Activated naive CD8-positive, alpha-beta T cell (primary cell): ENCODE data around the gene ACVR1.

Source experiments
- H3K27ac Mint-ChIP-seq: one replicate; pipeline ENCODE4 v1.8.0; 2021; ENCODE audit warnings: mixed read lengths
- H3K27me3 Mint-ChIP-seq: one replicate; pipeline ENCODE4 v1.8.0; 2021; ENCODE audit warnings: mixed read lengths
- H3K36me3 Mint-ChIP-seq: one replicate; pipeline ENCODE4 v1.8.0; 2021; ENCODE audit warnings: mixed read lengths
- H3K4me1 Mint-ChIP-seq: one replicate; pipeline ENCODE4 v1.8.0; 2021; ENCODE audit warnings: low read depth, mixed read lengths
- H3K4me3 Mint-ChIP-seq: one replicate; pipeline ENCODE4 v1.8.0; 2021; ENCODE audit warnings: mild to moderate bottlenecking, mixed read lengths
- H3K9me3 Mint-ChIP-seq: one replicate; pipeline ENCODE4 v1.8.0; 2021; ENCODE audit warnings: low read depth, mixed read lengths

Gene ACVR1

GRCh38 chr2:157788201-157788600 lies 87.9 kb downstream of the ACVR1 start:
- Mint-ChIP-seq H3K27ac (no peak overlapping the region), H3K4me3 (no peak overlapping the region), H3K36me3 (peaks cover 4% of the 10 kb centered on the region), H3K27me3 (no peaks in the 10 kb centered on the region), H3K9me3 (no peaks in the 10 kb centered on the region), H3K4me1 (peaks cover 32% of the 10 kb centered on the region)

GRCh38 chr2:157787364-157787938 lies 88.7 kb downstream of the ACVR1 start:
- Mint-ChIP-seq H3K4me3 (no peak overlapping the region), H3K36me3 (peaks cover 4% of the 10 kb centered on the region), H3K27me3 (no peaks in the 10 kb centered on the region), H3K27ac (no peak overlapping the region), H3K4me1 (peaks cover 34% of the 10 kb centered on the region), H3K9me3 (no peaks in the 10 kb centered on the region)

DNA sequence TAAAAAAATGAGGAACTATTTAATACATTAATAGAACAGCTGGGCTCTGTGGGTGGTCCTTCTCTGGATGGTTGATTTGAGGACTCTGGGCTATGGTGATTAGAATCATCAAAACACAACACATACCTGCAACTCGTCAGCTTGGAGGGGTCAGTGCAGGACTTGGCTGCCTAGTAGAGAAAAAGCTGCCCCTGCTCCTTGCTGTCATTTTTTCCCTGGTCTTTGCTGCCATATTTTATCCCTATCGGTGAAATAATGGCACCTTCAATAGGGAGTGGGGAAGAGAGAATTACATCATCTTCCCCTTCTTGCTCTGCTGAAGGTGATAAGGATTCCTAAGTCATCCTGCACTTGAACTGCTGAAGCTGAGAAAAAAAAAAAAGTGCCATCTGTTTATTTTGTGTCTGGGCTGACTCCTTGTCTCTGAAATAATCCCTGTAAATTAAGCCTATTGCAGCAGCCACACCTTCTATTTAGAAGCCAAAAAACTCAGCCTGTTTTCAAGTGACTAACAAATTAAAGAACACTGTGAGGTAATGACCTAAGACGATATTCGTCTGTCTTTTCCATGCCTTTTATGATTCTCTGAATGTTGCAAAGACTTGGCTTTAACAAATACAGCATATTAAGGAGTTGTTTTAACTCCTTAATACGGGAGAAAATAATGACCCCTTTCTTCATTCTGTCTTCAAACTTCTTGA lies 89.3 kb downstream of the ACVR1 start:
- Mint-ChIP-seq H3K4me3 (no peak overlapping the region), H3K4me1 (peaks cover 40% of the 10 kb centered on the region), H3K36me3 (peaks cover 6% of the 10 kb centered on the region), H3K9me3 (no peaks in the 10 kb centered on the region), H3K27ac (no peak overlapping the region), H3K27me3 (no peaks in the 10 kb centered on the region)

- peaks cover 46% of the 10 kb centered on the region for H3K4me1 Mint-ChIP-seq
- no peaks in the 10 kb centered on the region for H3K9me3 Mint-ChIP-seq
- H3K27ac Mint-ChIP-seq = peak overlapping the region; percentile 13
- H3K27me3 Mint-ChIP-seq = no peaks in the 10 kb centered on the region
- H3K36me3 Mint-ChIP-seq = peaks cover 6% of the 10 kb centered on the region
- no peak overlapping the region for H3K4me3 Mint-ChIP-seq
Measured at GRCh38 chr2:157785866-157786662, 90.1 kb downstream of the ACVR1 start.

DNA sequence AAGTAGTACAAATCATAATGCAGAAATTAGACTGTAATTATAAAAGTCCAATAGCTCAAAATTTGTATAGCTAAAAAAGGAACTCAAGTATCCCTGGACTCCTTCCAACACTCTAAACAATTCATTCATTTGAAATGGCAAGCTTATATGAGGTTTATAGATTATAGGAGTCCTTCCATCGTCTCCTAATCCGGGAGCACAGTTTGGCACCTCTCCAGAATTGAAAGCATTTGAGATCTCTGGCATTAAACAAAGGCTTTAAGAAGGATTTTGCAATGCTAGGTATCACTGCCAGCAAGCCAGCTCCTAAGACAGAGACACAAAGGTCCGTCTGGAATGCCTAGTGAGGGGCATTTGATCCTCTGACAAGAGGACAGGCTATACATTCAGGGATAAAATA lies 90.9 kb downstream of the ACVR1 start:
- Mint-ChIP-seq H3K27me3 (no peaks in the 10 kb centered on the region), H3K36me3 (peaks cover 6% of the 10 kb centered on the region), H3K9me3 (no peaks in the 10 kb centered on the region), H3K4me3 (no peak overlapping the region), H3K27ac (no peak overlapping the region), H3K4me1 (peaks cover 46% of the 10 kb centered on the region)

DNA sequence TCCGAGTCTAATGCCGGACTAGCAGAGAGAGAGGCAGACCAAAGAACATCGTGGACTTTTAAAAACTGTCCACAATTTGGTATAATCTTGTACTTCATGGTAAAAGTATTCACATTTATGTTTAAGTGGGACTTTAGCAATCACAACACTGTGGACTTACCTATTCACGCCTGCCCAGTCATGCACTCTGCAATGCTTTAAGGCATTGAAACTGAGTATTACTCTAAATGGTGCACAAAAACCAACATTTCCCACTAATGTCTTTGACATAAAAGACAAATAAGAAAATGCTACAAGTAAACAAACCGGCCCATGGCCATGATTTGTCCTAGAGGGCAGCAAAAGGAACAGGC lies 91.3 kb downstream of the ACVR1 start:
- H3K27me3 Mint-ChIP-seq = no peaks in the 10 kb centered on the region
- peaks cover 43% of the 10 kb centered on the region for H3K4me1 Mint-ChIP-seq
- H3K36me3 Mint-ChIP-seq = peaks cover 6% of the 10 kb centered on the region
- H3K27ac Mint-ChIP-seq = no peak overlapping the region
- H3K9me3 Mint-ChIP-seq = no peaks in the 10 kb centered on the region
- no peak overlapping the region for H3K4me3 Mint-ChIP-seq

- Mint-ChIP-seq H3K36me3 (peaks cover 11% of the 10 kb centered on the region), H3K27me3 (no peaks in the 10 kb centered on the region), H3K4me3 (no peak overlapping the region), H3K27ac (peak overlapping the region; percentile 43), H3K4me1 (peaks cover 40% of the 10 kb centered on the region), H3K9me3 (no peaks in the 10 kb centered on the region)
Measured at GRCh38 chr2:157784169-157784822, 91.8 kb downstream of the ACVR1 start.

DNA sequence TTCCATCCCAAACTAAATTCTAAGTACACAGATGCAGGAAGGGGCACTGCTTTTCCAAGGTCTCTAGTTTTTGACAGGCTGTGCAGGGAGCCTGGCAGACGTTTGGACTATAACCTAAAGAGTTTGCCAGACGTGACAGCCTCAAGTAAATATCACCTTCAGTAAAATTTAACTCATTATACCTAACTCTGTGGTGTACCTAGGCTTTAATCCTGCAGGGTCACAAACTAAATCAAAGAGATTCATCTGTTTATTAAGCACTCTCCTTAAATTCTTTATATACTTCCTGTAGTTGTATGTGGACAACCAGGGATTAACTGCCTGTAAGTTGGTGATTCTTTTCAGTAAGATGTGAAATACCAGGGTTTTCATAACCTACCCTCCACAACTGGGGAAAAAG lies 92.9 kb downstream of the ACVR1 start:
- no peaks in the 10 kb centered on the region for H3K9me3 Mint-ChIP-seq
- no peaks in the 10 kb centered on the region for H3K27me3 Mint-ChIP-seq
- no peak overlapping the region for H3K4me3 Mint-ChIP-seq
- no peak overlapping the region for H3K27ac Mint-ChIP-seq
- peaks cover 14% of the 10 kb centered on the region for H3K36me3 Mint-ChIP-seq
- peaks cover 39% of the 10 kb centered on the region for H3K4me1 Mint-ChIP-seq

DNA sequence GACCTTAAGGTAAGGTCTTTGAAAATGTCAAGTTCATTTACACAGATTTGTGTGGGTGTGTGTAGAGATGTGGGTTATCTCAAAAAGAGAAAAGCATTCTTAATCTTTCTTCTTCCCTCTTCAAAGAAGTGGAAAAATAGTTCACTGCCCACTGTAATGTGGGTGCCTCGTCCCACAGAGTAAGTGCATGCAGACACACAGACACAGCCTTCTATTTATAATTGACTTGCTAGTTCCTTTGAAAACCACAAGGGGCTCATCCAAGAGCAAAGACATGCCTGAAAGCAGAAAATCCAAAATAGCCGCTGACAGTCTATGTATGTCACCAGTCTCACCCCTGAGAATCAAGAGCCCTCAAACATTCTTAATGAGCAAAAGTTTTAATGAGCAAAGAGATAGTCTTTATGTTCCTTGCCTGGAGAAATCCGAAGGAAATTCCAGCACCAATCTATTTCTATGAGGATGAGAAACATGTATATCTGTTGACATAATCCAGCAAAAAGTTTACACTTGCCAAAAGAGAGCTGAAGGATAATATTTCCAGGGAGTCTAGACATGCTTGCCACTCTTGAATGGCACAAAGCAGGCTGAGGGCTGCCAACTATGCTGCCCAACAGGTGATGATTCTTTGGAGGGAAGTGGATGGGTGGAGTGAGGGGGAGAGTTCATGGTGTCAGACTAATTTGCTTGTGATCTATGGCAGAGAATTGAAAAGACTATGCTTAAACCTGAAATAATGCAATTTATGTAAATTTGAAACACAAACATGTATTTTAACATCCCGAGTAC lies 93.9 kb downstream of the ACVR1 start:
- H3K27ac Mint-ChIP-seq = peak overlapping the region; percentile 71
- peak overlapping the region; percentile 57 for H3K4me3 Mint-ChIP-seq

GRCh38 chr2:157780211-157780610 lies 95.9 kb downstream of the ACVR1 start:
- Mint-ChIP-seq H3K9me3 (no peaks in the 10 kb centered on the region), H3K27ac (no peak overlapping the region), H3K4me1 (peaks cover 34% of the 10 kb centered on the region), H3K4me3 (no peak overlapping the region), H3K27me3 (no peaks in the 10 kb centered on the region), H3K36me3 (peaks cover 10% of the 10 kb centered on the region)

More for the DNA sequence above, 93.9 kb downstream of the ACVR1 start:
- Mint-ChIP-seq H3K4me1 (peaks cover 39% of the 10 kb centered on the region), H3K9me3 (no peaks in the 10 kb centered on the region), H3K36me3 (peaks cover 14% of the 10 kb centered on the region), H3K27me3 (no peaks in the 10 kb centered on the region)

DNA sequence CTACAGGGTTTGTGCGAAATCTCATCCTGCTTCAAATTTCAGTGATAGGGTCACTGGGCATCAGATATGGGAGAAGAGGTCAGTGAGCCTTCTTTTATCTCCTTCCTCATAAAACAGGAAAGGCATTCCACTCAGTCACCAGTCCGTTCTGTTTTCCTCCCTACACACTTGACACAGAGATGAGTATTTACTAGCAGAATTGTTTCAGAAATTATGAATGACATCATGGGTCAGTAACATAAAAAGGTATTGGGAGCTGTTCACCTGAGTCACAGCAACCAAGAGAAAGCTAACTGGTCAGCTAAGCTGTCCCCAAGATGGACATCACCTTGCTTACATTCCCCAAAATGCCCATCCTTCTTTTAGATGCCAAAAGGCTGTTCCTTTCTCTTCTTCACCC lies 96.3 kb downstream of the ACVR1 start:
- Mint-ChIP-seq H3K9me3 (no peaks in the 10 kb centered on the region), H3K36me3 (peaks cover 10% of the 10 kb centered on the region), H3K27ac (no peak overlapping the region), H3K4me3 (no peak overlapping the region), H3K27me3 (no peaks in the 10 kb centered on the region), H3K4me1 (peaks cover 32% of the 10 kb centered on the region)

DNA sequence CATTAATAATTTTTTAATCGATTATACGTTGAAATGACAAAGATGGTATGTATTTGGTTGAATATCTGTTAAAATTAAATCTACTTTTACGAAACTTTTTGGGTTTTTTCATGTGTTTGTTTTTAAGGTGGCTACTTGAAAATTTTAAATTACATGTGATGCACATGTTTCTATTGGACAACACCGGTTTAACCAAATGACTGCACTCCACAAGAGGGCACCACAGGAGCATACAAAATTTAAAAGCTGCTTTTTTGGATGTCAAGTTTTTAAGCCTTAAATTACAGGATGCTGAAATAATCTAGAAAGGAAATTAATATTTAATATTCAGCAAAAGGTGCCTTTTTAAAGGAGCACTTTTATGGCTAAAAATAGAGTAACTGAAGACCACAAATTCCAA lies 98.7 kb downstream of the ACVR1 start:
- H3K4me3 Mint-ChIP-seq = no peak overlapping the region
- H3K9me3 Mint-ChIP-seq = no peaks in the 10 kb centered on the region
- H3K4me1 Mint-ChIP-seq = peaks cover 13% of the 10 kb centered on the region
- H3K27me3 Mint-ChIP-seq = no peaks in the 10 kb centered on the region
- H3K27ac Mint-ChIP-seq = no peak overlapping the region
- H3K36me3 Mint-ChIP-seq = peaks cover 10% of the 10 kb centered on the region

DNA sequence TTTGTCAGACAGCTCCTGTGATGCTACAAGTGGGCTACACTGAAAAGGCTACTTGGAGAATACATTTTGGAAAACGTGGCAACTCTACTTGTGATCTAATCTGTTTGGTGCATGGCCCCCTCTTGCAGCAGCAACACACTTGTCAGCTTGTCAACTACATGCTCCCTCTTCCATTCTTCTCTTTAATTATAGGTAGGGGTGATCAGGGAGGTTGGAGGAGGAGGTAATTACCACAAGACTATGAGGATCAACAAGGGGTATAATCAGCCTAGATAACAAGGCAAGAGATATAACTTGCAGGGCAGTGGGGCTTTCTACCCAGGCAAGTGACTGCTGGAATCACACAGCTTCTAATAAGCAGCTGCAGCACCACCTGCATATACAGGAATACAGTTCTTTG lies 104.9 kb downstream of the ACVR1 start:
- no peaks in the 10 kb centered on the region for H3K9me3 Mint-ChIP-seq
- no peak overlapping the region for H3K27ac Mint-ChIP-seq
- H3K36me3 Mint-ChIP-seq = peaks cover 11% of the 10 kb centered on the region
- H3K4me3 Mint-ChIP-seq = no peak overlapping the region
- H3K27me3 Mint-ChIP-seq = no peaks in the 10 kb centered on the region
- no peaks in the 10 kb centered on the region for H3K4me1 Mint-ChIP-seq

DNA sequence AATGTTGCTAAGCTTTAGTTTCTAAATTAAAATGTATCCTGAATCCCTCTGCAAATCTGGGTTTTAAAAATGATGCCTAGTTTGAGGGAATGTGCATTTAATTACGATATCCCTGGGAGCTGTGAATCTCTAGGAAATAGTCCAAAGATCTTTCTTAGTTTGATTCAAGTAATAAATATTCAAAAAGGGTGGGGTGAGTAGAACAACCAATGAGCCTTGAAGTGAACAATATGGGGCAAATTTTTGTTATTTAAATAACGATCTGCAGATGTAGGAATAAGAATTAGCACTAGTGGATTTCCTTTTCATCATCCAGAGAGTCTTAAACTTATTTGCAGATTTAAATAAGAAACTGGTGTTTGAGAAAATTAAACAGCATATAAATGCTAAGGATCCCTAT lies 106.3 kb downstream of the ACVR1 start:
- H3K27me3 Mint-ChIP-seq = no peaks in the 10 kb centered on the region
- H3K36me3 Mint-ChIP-seq = peaks cover 18% of the 10 kb centered on the region
- no peak overlapping the region for H3K4me3 Mint-ChIP-seq
- H3K9me3 Mint-ChIP-seq = no peaks in the 10 kb centered on the region
- H3K27ac Mint-ChIP-seq = no peak overlapping the region
- H3K4me1 Mint-ChIP-seq = no peaks in the 10 kb centered on the region
